OCI-LY3 (cell line): ENCODE measurements around the gene SMARCD2.

Source experiments
- EZH2phosphoT487 ChIP-seq: fragments of 200-600 bp; shearing (Covaris generic); IDR thresholded peaks from 2 replicates; pipeline ENCODE4 v1.6.1; 2018; ENCODE audit warnings: antibody characterized with exemption, mixed run types, low read depth
- TF ChIP-seq, protein P1 (sequence below): fragments of 200-600, 300-600 bp; sonication (generic); IDR thresholded peaks from 2 replicates; pipeline ENCODE4 v1.5.1; 2014; ENCODE audit warnings: antibody characterized with exemption, low read length, low read depth

DNA sequence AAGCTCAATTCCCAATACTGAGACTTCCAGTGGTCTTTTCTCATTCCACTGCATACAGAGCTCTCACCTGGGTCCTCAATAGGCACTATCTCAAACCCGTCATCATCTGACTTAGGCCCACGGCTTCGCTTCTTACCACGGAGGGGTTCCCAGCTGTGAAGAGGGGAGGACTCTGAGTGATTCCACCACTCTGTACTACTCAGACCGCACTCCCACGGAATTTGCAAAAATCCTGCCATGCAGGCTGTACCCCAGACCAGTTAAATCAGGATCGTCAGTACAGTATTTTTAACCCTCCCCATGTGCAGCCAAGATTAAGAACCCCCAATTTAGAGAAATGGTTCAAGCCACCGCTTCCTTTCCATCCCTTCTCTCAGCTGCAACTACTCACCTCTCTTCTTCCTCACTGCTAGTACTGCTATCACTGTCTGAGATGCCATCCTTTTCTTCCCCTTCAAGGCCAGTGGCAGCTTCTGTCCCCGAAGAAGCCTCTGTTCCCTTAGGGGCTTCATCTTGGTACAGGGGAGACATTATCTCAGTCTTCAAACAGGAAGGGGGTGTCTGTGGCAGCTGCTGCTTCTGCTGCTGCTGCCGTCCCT is 21.4 kb downstream of the SMARCD2 start:
- TF ChIP-seq, protein P1, sequence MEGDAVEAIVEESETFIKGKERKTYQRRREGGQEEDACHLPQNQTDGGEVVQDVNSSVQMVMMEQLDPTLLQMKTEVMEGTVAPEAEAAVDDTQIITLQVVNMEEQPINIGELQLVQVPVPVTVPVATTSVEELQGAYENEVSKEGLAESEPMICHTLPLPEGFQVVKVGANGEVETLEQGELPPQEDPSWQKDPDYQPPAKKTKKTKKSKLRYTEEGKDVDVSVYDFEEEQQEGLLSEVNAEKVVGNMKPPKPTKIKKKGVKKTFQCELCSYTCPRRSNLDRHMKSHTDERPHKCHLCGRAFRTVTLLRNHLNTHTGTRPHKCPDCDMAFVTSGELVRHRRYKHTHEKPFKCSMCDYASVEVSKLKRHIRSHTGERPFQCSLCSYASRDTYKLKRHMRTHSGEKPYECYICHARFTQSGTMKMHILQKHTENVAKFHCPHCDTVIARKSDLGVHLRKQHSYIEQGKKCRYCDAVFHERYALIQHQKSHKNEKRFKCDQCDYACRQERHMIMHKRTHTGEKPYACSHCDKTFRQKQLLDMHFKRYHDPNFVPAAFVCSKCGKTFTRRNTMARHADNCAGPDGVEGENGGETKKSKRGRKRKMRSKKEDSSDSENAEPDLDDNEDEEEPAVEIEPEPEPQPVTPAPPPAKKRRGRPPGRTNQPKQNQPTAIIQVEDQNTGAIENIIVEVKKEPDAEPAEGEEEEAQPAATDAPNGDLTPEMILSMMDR, result no peak
- TF ChIP-seq EZH2phosphoT487, result no peak
